GM12873 (cell line): Measurements from ENCODE around the gene CCL23.

Experiments
- CTCF ChIP-seq: IDR thresholded peaks from 2 replicates; pipeline ENCODE4 v1.5.1; 2012; ENCODE audit warnings: low read depth, mild to moderate bottlenecking, moderate library complexity, low read length, control low read depth; ENCODE audit not compliant: insufficient read depth; ENCODE audit errors: missing control alignments

Gene CCL23

GRCh38 chr17:35977509-35977908, 40.3 kb downstream of the CCL23 start:
- TF ChIP-seq CTCF, result no peak

GRCh38 chr17:35973333-35974260, 44.2 kb downstream of the CCL23 start:
- TF ChIP-seq CTCF, result no peak

GRCh38 chr17:35972945-35973332, 44.8 kb downstream of the CCL23 start:
- no peak for TF ChIP-seq CTCF

- TF ChIP-seq CTCF, result no peak
Observed at GRCh38 chr17:35972535-35972934, 45.2 kb downstream of the CCL23 start.

GRCh38 chr17:35972066-35972465, 45.7 kb downstream of the CCL23 start:
- no peak for TF ChIP-seq CTCF

- TF ChIP-seq CTCF, result peak; percentile 85
Observed at GRCh38 chr17:35969558-35970380, 48.0 kb downstream of the CCL23 start.

GRCh38 chr17:35968520-35969054, 49.2 kb downstream of the CCL23 start:
- no peak for TF ChIP-seq CTCF
